Spleen (tissue), 11 donors: ENCODE data around the gene CFAP45. TPM values are rescaled to one million over a fixed set of nuclear protein-coding genes. Genes with fewer than 3 reads are reported as not detected.

ENCODE experiments used
- DNase-seq: peaks from one replicate; pipeline ENCODE4 v3.0.0-alpha.2; 2020
- H3K27ac ChIP-seq, 8 donors: fragments of 200-600 bp; sonication (generic) in 7 of 8; 1 replicate in 4 of 8; 2 replicates in 4 of 8; pipeline versions ENCODE4 v1.5.0 to v1.8.0; 2016 to 2021; ENCODE audit warnings: inconsistent platforms in 4 of 8, mild to moderate bottlenecking in 4 of 8, moderate library complexity in 1 of 8
- H3K27me3 ChIP-seq, 7 donors: fragments of 200-600 bp; sonication (generic) in 6 of 7; replicated peaks in 1 of 7; 1 replicate in 4 of 7; 2 replicates in 3 of 7; pipeline versions ENCODE4 v1.5.0 to v1.8.0; 2016 to 2021; ENCODE audit warnings: inconsistent platforms in 3 of 7, mild to moderate bottlenecking in 1 of 7
- H3K36me3 ChIP-seq, 6 donors: fragments of 200-600 bp; sonication (generic) in 5 of 6; 1 replicate in 4 of 6; 2 replicates in 2 of 6; pipeline versions ENCODE4 v1.5.0 to v1.8.0; 2016 to 2021; ENCODE audit warnings: inconsistent platforms in 2 of 6
- H3K4me1 ChIP-seq, 6 donors: fragments of 200-600 bp; sonication (generic) in 5 of 6; 1 replicate in 3 of 6; 2 replicates in 3 of 6; pipeline versions ENCODE4 v1.5.0 to v1.8.0; 2016 to 2021; ENCODE audit warnings: inconsistent platforms in 3 of 6
- H3K4me3 ChIP-seq, 8 donors: fragments of 200-600 bp; sonication (generic) in 7 of 8; 1 replicate in 4 of 8; 2 replicates in 4 of 8; pipeline versions ENCODE4 v1.5.0 to v1.8.0; 2016 to 2021; ENCODE audit warnings: inconsistent platforms in 4 of 8, mild to moderate bottlenecking in 4 of 8, moderate library complexity in 2 of 8
- H3K9me3 ChIP-seq, 8 donors: fragments of 200-600 bp; sonication (generic) in 7 of 8; 1 replicate in 4 of 8; 2 replicates in 4 of 8; pipeline versions ENCODE4 v1.5.0 to v1.8.0; 2016 to 2021; ENCODE audit warnings: inconsistent platforms in 4 of 8
- CTCF ChIP-seq, 11 experiments: fragments of 200-600 bp in 7 of 11; fragments of 450-650 bp in 4 of 11; sonication (generic) in 4 of 11; IDR thresholded peaks in 8 of 11; conservative IDR thresholded peaks in 3 of 11; 1 replicate in 7 of 11; 2 replicates in 4 of 11; pipeline versions ENCODE4 v1.4.0 to v1.8.0; 2016 to 2021; ENCODE audit warnings: antibody characterized with exemption in 11 of 11, inconsistent platforms in 4 of 11, mild to moderate bottlenecking in 1 of 11
- POLR2A ChIP-seq, 3 donors: fragments of 450-650 bp; IDR thresholded peaks; one replicate each; pipeline ENCODE4 v1.5.1; 2017; ENCODE audit warnings: antibody characterized with exemption in 3 of 3, mild to moderate bottlenecking in 1 of 3
- POLR2AphosphoS5 ChIP-seq, 3 donors: sonication (generic); formaldehyde crosslinking; IDR thresholded peaks; one replicate each; pipeline ENCODE4 v1.5.1; 2017; ENCODE audit warnings: antibody characterized with exemption in 3 of 3
- WGBS, 5 donors: extraction: QIAGEN DNeasy Blood & Tissue Kit in 3 of 5; methylation state at CpG; one replicate each; pipeline versions ENCODE4 v1.1.5 to v1.1.7; 2013 to 2018; 5-methylcytosine and 5-hydroxymethylcytosine counted together
- intact Hi-C: fragments of 100-400 bp; cut with DNase I; formaldehyde crosslinking; loops from one replicate; pipeline ENCODE4 v1.15.0; 2023; ENCODE audit warnings: low total_unique reads
- polyA plus RNA-seq, 3 donors: library from polyadenylated mRNA; stranded (reverse); fragments of 200-250 nt; gene quantifications; one replicate each; pipeline ENCODE4 v1.2.1, GENCODE V29; 2013
- total RNA-seq, 7 donors: library from RNA; depleted of rRNA in 3 of 7; stranded (reverse); fragments of >200 nt in 3 of 7; fragmentation: NEBNext Ultra II Directional in 4 of 7; extraction: Animal tissue kit (Norgen Biotek cat#: 25700) in 4 of 7; gene quantifications; one replicate each; pipeline versions ENCODE4 v1.1.0 to v1.2.1, GENCODE V29; 2016 to 2021
- donor health status: healthy with polysubstance abuse.
- donor health status: DM: no; HTN: no; CAD: no; lungs with moderate emphysema.
- donor health status: DM: no; HTN: no; CAD: no.
- donor health status: Bipolar disorder and iron deficiency.
- donor health status: healthy.
- donor health status: DM: no; HTN: no; CAD: no.
- donor health status: DM: yes; HTN: yes; CAD: no.

CFAP45 gene
- total and polyA plus RNA-seq, 10 donors = 0.58 to 3.0 (median 1.9) TPM

GRCh38 chr1:159938211-159938852 is 38.4 kb upstream of the CFAP45 start:
- DNase-seq = no peak
- 53 to 67% (median 59%) methylated on average over 7 of the region's 7 CpGs for WGBS, 5 donors
- intact Hi-C loops = loop anchor here (5.0 kb wide), 1 partner anchor 69 kb away; no protein-coding TSS in a partner anchor

GRCh38 chr1:159937054-159937750 is 37.2 kb upstream of the CFAP45 start:
- H3K27me3 ChIP-seq = peaks cover 0 to 19% (median 0%) of the 10 kb centered on the region in 7 donors
- no peaks in the 10 kb centered on the region for H3K9me3 ChIP-seq
- no peak overlapping the region for H3K27ac ChIP-seq
- H3K4me1 ChIP-seq = peaks cover 15 to 37% (median 28%) of the 10 kb centered on the region in 6 donors
- intact Hi-C loops = loop anchor here (5.0 kb wide), 1 partner anchor 70 kb away; no protein-coding TSS in a partner anchor
- TF ChIP-seq POLR2A (IDR thresholded peaks at IDR 0.05) (no peak), CTCF (IDR thresholded peaks at IDR 0.05 in 8 of 11, conservative IDR thresholded peaks at IDR 0.05 in 3 of 11) (no peak), POLR2AphosphoS5 (IDR thresholded peaks at IDR 0.05) (no peak)
- DNase-seq = no peak
- 19 to 30% (median 26%) methylated on average over 4 of the region's 4 CpGs for WGBS, 5 donors
- no peaks in the 10 kb centered on the region for H3K36me3 ChIP-seq
- no peak overlapping the region for H3K4me3 ChIP-seq

More at GRCh38 chr1:159938211-159938852, 38.4 kb upstream of the CFAP45 start:
- Histone ChIP-seq H3K36me3 (no peaks in the 10 kb centered on the region), H3K27me3 (peaks cover 0 to 30% (median 0%) of the 10 kb centered on the region in 7 donors), H3K4me1 (peaks cover 15 to 30% (median 25%) of the 10 kb centered on the region in 6 donors), H3K4me3 (no peak overlapping the region), H3K27ac (no peak overlapping the region), H3K9me3 (no peaks in the 10 kb centered on the region)
- TF ChIP-seq POLR2AphosphoS5 (IDR thresholded peaks at IDR 0.05) (no peak), CTCF (IDR thresholded peaks at IDR 0.05 in 8 of 11, conservative IDR thresholded peaks at IDR 0.05 in 3 of 11) (no peak), POLR2A (IDR thresholded peaks at IDR 0.05) (no peak)

GRCh38 chr1:159936273-159936904 is 36.4 kb upstream of the CFAP45 start:
- Histone ChIP-seq H3K27ac (no peak overlapping the region), H3K4me1 (peaks cover 15 to 45% (median 29%) of the 10 kb centered on the region in 6 donors), H3K4me3 (no peak overlapping the region), H3K9me3 (no peaks in the 10 kb centered on the region), H3K36me3 (no peaks in the 10 kb centered on the region), H3K27me3 (peaks cover 0 to 12% (median 0%) of the 10 kb centered on the region in 7 donors)
- WGBS, 5 donors = 30 to 34% (median 31%) methylated on average over 16 of the region's 16 CpGs
- DNase-seq = peak; percentile 94
- intact Hi-C loops = loop anchor here (5.0 kb wide), 1 partner anchor 71 kb away; no protein-coding TSS in a partner anchor
- peak in 1 of 3 donors; percentile 12 for TF ChIP-seq POLR2A (IDR thresholded peaks at IDR 0.05)
- TF ChIP-seq POLR2AphosphoS5 (IDR thresholded peaks at IDR 0.05) = peak in 1 of 3 donors; percentile 51
- TF ChIP-seq CTCF (IDR thresholded peaks at IDR 0.05 in 8 of 11, conservative IDR thresholded peaks at IDR 0.05 in 3 of 11) = peak; percentile 95 to 99 (median 98)
